ENCODE measurements around the gene TUBG1.
A peak's percentile ranks its signal among the peaks of the same experiment; 100 is the strongest.

The TUBG1 gene

GRCh38 chr17:42568341-42569111 is 41.0 kb upstream of the TUBG1 start:
- no peak for TF ChIP-seq CTCF (IDR thresholded peaks at IDR 0.05; ENCODE audit: control insufficient read depth, insufficient read depth, low read depth, low read length, missing control alignments)
- DNase-seq (ENCODE audit: low read depth): no peak
- H3K4me3 ChIP-seq (ENCODE audit: control insufficient read depth, low read depth, low read length): no peak overlapping the region

GRCh38 chr17:42571435-42572225 is 37.9 kb upstream of the TUBG1 start:
- no peak for DNase-seq (ENCODE audit: low read depth)
- TF ChIP-seq CTCF (IDR thresholded peaks at IDR 0.05; ENCODE audit: control insufficient read depth, insufficient read depth, low read depth, low read length, missing control alignments): no peak
- no peak overlapping the region for H3K4me3 ChIP-seq (ENCODE audit: control insufficient read depth, low read depth, low read length)

GRCh38 chr17:42573095-42573494 is 36.4 kb upstream of the TUBG1 start:
- no peak overlapping the region for H3K4me3 ChIP-seq (ENCODE audit: control insufficient read depth, low read depth, low read length)
- no peak for TF ChIP-seq CTCF (IDR thresholded peaks at IDR 0.05; ENCODE audit: control insufficient read depth, insufficient read depth, low read depth, low read length, missing control alignments)
- no peak for DNase-seq (ENCODE audit: low read depth)

DNA sequence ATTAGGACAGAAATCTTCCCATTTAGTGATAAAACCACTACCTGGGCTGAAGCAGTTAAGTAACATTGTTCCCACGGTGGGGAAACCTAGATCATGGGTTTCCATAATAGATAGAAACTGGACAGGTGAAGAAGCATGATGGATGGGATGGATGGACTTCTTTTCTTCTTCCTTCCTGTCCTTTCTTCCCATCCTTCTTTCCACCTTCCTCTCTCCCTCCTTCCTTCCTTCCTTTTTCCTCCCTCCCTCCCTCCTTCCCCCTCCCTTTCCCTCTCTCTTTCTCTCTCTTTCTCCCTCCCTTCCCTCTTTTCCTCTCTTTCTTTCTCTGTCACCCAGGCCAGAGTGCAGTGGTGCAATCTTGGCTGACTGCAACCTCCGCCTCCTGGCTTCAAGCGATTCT is 35.0 kb upstream of the TUBG1 start:
- no peak for TF ChIP-seq CTCF (IDR thresholded peaks at IDR 0.05; ENCODE audit: control insufficient read depth, insufficient read depth, low read depth, low read length, missing control alignments)
- no peak overlapping the region for H3K4me3 ChIP-seq (ENCODE audit: control insufficient read depth, low read depth, low read length)
- DNase-seq (ENCODE audit: low read depth): no peak

DNA sequence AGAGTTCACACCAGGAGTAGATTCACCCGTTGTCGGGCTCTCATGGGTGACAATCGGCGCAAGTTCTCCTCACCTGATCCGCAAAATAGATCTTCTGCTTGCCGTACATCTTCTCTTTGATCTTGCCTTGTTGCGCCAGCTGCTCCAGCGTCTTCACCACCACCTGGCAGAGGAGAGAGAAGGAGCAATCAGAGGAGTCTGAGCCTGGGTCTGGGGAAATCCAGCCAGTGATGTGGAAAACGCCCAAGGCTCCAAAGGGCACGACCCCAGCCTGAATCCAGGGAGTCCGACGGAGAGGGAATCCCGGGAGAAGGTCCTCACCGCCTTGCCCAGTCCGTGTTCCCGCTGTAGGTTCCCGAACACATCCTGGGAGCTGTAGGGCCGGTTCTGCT is 32.3 kb upstream of the TUBG1 start:
- DNase-seq (ENCODE audit: low read depth): no peak
- peak overlapping the region; percentile 70 for H3K4me3 ChIP-seq (ENCODE audit: control insufficient read depth, low read depth, low read length)
- TF ChIP-seq CTCF (IDR thresholded peaks at IDR 0.05; ENCODE audit: control insufficient read depth, insufficient read depth, low read depth, low read length, missing control alignments): no peak

DNA sequence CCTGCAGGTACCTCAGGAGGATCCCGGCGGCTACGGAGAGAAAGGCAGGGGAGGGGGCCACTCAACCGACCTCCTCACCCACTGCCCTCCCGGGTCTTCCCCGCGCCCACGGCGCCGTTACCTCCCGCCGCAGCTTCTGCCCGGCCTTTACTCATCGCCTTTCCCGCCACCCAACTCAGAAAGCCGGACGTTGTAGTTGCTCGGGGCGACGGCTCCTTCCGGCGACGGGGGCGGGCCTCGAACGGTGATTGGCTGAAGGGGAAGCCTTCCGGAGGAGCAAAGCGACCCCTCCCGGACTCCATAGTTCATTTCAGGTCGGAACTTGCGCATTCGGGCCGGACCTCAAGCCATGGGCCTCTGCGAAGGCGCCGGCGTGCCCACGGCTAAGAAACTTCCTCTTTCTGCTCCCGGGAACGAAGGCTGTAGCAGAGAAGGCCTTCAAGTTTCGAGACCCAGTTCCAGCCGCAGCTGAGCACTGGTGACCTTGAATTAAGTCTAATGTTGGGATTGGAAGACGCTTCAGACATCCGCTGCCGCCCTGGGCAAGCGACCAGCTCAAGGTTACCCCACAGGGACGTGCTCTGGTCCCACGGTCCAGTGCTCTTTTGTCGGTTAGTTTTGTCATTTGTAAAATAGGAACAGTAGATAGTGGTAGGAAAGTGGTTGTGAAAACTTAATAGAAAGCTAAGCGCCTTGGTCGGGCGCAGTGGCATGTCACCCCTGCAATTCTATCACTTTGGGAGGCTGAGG is 31.8 kb upstream of the TUBG1 start, which contains the start of gene PSMC3IP:
PSMC3IP (minus strand) TSS at position 198 of the 750 bp plus-strand sequence; CDS start at position 155, 43 bp downstream.
- H3K4me3 ChIP-seq (ENCODE audit: control insufficient read depth, low read depth, low read length): peak within 1 kb of the TSS; percentile 70
- TF ChIP-seq CTCF (IDR thresholded peaks at IDR 0.05; ENCODE audit: control insufficient read depth, insufficient read depth, low read depth, low read length, missing control alignments): peak; percentile 40
- DNase-seq (ENCODE audit: low read depth): peak; percentile 72
